HUES64 (cell line): ENCODE results near the gene AMT.

Experiments used
- H3K27ac ChIP-seq: 2 replicates; pipeline ENCODE4 v1.7.0; 2013; ENCODE audit warnings: low read depth, low read length, inconsistent platforms
- H3K27me3 ChIP-seq: 2 replicates; pipeline ENCODE4 v1.6.1; 2013; ENCODE audit warnings: mild to moderate bottlenecking, low read length; ENCODE audit not compliant: insufficient read depth
- H3K36me3 ChIP-seq: 2 replicates; pipeline ENCODE4 v1.6.1; 2013; ENCODE audit warnings: mild to moderate bottlenecking, low read length; ENCODE audit not compliant: insufficient read depth
- H3K4me1 ChIP-seq: 2 replicates; pipeline ENCODE4 v1.6.1; 2013; ENCODE audit warnings: mild to moderate bottlenecking, low read length, moderate library complexity; ENCODE audit not compliant: insufficient read depth
- H3K4me3 ChIP-seq: 2 replicates; pipeline ENCODE4 v1.5.1; 2013; ENCODE audit warnings: mild to moderate bottlenecking, low read length, moderate library complexity
- H3K9ac ChIP-seq: 2 replicates; pipeline ENCODE4 v1.6.1; 2013; ENCODE audit warnings: mild to moderate bottlenecking, low read depth, low read length
- H3K9me3 ChIP-seq: 2 replicates; pipeline ENCODE4 v1.6.1; 2013; ENCODE audit warnings: low read depth, low read length; ENCODE audit not compliant: insufficient read depth
- WGBS: fragments of 150-250, 120-280 bp; methylation state at CpG from one replicate; pipeline ENCODE4 v1.1.7; 2013; ENCODE audit warnings: missing lambda C conversion rate; 5-methylcytosine and 5-hydroxymethylcytosine counted together

The AMT gene

DNA sequence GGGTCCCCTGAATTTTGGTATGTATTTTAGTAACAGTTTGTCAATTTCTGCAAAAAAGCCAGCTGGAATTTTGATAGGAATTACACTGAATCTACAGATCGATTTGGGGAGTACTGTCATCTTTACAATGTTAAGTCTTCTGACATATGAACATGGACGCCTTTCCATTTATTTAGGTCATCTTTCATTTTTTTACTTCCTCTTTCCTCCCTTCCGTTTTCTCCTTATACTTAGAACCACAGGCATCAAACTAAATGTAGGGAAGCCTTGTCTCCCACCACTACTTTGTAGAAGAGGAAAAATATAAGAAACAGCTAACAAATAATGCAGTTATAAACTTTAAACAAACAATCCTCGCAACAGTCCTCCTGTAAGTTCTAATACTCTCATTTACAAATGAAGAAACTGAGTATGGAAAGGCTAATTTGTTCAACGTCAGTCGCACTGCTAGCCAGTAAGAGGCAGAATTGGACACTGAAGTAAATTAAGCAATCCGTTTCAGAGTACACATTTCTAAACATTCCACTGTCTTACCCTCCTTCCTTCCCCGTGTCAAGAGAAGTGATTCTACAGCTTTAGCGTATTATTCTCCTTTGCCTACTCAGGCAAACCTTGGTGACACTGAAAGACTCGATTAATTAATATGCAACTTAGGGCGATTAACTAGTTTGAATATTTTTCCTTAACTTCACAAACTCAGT lies 36.1 kb downstream of the AMT start:
- no peak overlapping the region for H3K4me3 ChIP-seq
- H3K27me3 ChIP-seq: no peaks in the 10 kb centered on the region
- peaks cover 9% of the 10 kb centered on the region; the same call in 1 of the 2 replicates for H3K36me3 ChIP-seq
- H3K4me1 ChIP-seq: no peaks in the 10 kb centered on the region
- H3K27ac ChIP-seq: no peak overlapping the region
- H3K9ac ChIP-seq: no peak overlapping the region
- 93% methylated on average over 11 of the region's 11 CpGs for WGBS
- H3K9me3 ChIP-seq: no peaks in the 10 kb centered on the region

DNA sequence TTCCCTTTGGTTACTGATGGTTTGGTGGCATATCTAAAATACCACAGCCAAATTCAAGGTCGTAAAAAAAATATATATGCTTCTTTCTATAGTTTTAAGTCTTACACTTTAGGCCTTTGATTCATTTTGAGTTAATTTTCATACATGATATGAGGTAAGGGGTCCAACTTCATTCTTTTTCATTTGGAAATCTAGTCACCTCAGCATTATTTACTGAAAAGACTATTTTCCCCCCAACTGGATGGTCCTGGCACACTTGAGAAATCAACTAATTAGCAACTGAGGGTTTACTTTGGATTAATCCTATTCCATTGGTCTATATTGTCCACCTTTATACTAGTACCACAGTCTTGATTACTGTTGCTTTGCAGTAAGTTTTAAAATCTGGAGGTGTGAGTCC lies 36.7 kb downstream of the AMT start:
- no CpG with 5 or more reads among the region's 1 CpG for WGBS
- H3K9ac ChIP-seq: no peak overlapping the region
- H3K27me3 ChIP-seq: no peaks in the 10 kb centered on the region
- H3K9me3 ChIP-seq: no peaks in the 10 kb centered on the region
- no peak overlapping the region for H3K27ac ChIP-seq
- no peaks in the 10 kb centered on the region for H3K4me1 ChIP-seq
- no peak overlapping the region for H3K4me3 ChIP-seq
- H3K36me3 ChIP-seq: peaks cover 9% of the 10 kb centered on the region; the same call in 1 of the 2 replicates

DNA sequence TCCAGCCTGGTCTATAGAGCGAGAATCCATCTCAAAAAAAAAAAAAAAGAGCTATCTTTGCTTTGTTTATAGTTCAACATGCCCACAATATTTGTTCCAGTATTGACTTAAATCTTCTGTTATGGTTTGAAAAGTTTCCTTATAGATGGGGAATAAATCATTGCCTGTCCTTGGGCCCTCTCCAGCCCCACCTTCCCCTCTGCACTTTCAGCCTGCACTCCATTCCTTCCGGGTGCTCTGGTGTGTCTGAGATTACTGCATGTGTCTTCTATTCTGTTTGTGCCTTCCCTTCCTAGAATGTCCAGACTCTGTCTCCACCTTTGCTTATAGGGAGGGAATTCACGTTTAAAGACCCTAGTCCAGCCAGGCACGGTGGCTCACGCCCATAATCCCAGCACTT lies 38.9 kb downstream of the AMT start:
- no peak overlapping the region for H3K9ac ChIP-seq

DNA sequence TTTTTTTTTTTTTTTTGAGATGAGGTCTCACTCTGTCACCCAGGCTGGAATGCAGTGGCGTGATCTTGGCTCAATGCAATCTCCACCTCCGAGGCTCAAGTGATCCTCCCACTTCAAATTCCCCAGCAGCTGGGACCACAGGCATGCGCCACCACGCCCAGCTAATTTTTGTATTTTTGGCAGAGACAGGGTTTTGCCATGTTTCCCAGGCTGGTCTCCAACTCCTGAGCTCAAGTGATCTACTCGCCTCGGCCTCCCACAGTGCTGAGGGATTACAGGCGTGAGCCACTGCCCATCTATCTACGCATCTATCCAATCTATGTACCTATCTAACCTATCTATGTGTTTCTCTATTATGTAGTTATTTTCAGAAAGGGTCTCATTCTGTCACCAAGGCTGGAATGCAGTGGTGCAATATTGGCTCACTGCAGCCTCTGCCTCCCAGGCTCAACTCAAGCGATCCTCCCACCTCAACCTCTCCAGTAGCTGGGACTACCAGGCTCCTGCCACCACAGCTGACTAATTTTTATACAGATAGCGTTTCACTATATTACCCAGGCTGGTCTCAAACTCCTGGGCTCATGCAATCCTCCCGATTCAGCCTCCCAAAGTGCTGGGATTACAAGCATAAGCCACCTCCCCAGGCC lies 43.9 kb downstream of the AMT start:
- no peaks in the 10 kb centered on the region for H3K27me3 ChIP-seq
- no peaks in the 10 kb centered on the region for H3K9me3 ChIP-seq
- 89% methylated on average over 10 of the region's 11 CpGs for WGBS
- no peaks in the 10 kb centered on the region for H3K4me1 ChIP-seq
- H3K4me3 ChIP-seq: no peak overlapping the region
- H3K9ac ChIP-seq: no peak overlapping the region
- no peak overlapping the region for H3K27ac ChIP-seq
- peaks cover 25% of the 10 kb centered on the region for H3K36me3 ChIP-seq

More for the DNA sequence above, 38.9 kb downstream of the AMT start:
- H3K4me3 ChIP-seq: no peak overlapping the region
- no peak overlapping the region for H3K27ac ChIP-seq
- no peaks in the 10 kb centered on the region for H3K27me3 ChIP-seq
- no peaks in the 10 kb centered on the region for H3K4me1 ChIP-seq
- no peaks in the 10 kb centered on the region for H3K9me3 ChIP-seq
- peaks cover 4% of the 10 kb centered on the region; the same call in 1 of the 2 replicates for H3K36me3 ChIP-seq
- 87% methylated on average over 5 of the region's 5 CpGs for WGBS

DNA sequence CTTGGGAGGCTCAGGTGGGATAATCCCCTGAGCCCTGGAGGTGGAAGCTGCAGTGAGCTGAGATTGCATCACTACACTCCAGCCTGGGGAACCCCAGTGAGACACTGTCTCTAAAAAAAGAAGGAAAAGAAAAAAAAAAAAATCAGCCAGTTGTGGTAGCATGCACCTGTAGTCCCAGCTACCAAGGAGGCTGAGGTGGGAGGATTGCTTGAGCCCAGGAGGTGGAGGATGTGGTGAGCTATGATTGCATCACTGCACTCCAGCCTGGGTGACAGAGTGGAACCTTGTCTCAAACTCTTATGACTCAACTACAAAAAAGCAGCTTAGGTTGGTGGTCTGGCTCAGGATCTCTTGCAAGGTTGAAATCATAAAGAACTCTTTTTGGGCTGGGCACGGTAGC lies 44.8 kb downstream of the AMT start:
- WGBS: 100% methylated on average over 1 of the region's 1 CpG

DNA sequence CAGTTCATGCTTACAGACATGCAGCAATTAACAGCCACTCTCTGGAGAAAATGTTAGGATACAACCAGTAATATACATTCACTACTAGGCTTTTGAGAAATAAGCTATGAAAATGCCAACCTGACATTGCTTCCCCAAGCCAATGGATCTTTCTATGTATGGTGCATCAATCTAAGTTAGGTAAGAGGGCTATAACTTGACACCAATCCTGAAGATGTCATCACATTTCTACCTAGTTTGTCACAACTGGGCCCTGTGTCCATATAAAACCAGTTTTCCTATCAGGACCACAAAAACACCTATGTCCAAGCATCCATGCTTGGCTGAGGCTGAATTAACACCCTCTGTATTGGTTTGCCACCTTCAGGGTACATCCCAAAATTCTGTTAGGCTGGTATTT lies 50.3 kb downstream of the AMT start:
- Histone ChIP-seq H3K36me3 (peaks cover 65% of the 10 kb centered on the region), H3K9me3 (no peaks in the 10 kb centered on the region), H3K4me1 (no peaks in the 10 kb centered on the region), H3K9ac (no peak overlapping the region), H3K27ac (no peak overlapping the region), H3K4me3 (no peak overlapping the region), H3K27me3 (no peaks in the 10 kb centered on the region)

More for the DNA sequence above, 44.8 kb downstream of the AMT start:
- no peaks in the 10 kb centered on the region for H3K9me3 ChIP-seq
- no peaks in the 10 kb centered on the region for H3K4me1 ChIP-seq
- H3K27ac ChIP-seq: no peak overlapping the region
- no peak overlapping the region for H3K4me3 ChIP-seq
- H3K9ac ChIP-seq: no peak overlapping the region
- H3K36me3 ChIP-seq: peaks cover 33% of the 10 kb centered on the region
- no peaks in the 10 kb centered on the region for H3K27me3 ChIP-seq

DNA sequence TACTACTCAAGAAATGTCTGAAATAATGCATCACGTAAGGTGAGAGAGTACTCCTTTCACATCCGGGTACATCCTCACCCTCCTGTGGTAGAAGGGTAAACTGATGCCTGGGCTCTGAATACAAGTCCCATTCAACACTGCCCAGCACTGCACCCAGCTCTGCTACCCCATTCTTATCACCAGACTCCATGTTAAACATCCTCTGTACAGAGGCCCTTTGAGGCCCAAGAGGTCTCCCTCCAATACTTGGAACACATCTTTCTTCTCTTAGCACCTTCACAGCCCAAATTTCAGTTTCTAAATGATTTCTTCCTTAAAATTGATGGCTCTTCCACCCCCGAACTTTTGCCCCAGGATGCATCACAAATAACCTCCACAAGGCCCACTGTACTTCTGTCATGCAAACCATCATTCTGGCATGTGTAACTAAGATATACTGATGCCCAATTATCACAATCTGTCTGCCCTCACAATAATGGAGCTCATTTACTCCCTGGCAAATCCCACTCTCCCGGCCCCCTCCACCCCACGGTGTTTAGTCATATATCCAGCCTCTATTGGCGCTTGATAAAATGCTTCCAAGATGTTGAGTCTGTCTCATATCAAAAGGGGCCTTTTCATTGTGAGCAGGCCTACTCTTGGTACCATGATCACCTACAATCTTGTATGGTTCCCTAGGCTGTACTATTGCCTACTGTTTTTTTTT lies 51.5 kb downstream of the AMT start:
- Histone ChIP-seq H3K27me3 (no peaks in the 10 kb centered on the region), H3K36me3 (peaks cover 76% of the 10 kb centered on the region), H3K9me3 (no peaks in the 10 kb centered on the region), H3K27ac (no peak overlapping the region), H3K9ac (no peak overlapping the region), H3K4me3 (no peak overlapping the region), H3K4me1 (no peaks in the 10 kb centered on the region)
- WGBS: 87% methylated on average over 6 of the region's 6 CpGs
